ENCODE measurements around the gene ATP10A. TPM values are rescaled to one million over a fixed set of nuclear protein-coding genes. Genes with fewer than 3 reads are reported as not detected.

The ATP10A gene
- total and polyA plus RNA-seq, 2 of the 8 experiments (the other 6 are each of a cell fraction or from before 2014, with no cell fraction given): 2.0 to 2.8 TPM

GRCh38 chr15:25671132-25671531, 192.0 kb downstream of the ATP10A start:
- no peak for FAIRE-seq
- ChIA-PET CTCF (ENCODE audit: partially characterized antibody) (interaction anchor here (0.9 to 3.2 kb wide), 7 partner anchors 12 to 161 kb away, joined by 3 to 26 read pairs (median 4); no protein-coding TSS in a partner anchor), POLR2A (ENCODE audit: partially characterized antibody) (interaction anchor here (0.8 kb wide), 1 partner anchor 45 kb away, joined by 3 read pairs; no protein-coding TSS in a partner anchor)
- H3K56ac ChIP-seq (replicated peaks; ENCODE audit: insufficient read length, low read depth, low read length): no peak overlapping the region
- WGBS, 2 experiments (ENCODE audit: extremely low coverage in 1 of 2, insufficient coverage in 1 of 2, insufficient read length in 1 of 2, insufficient replicate concordance in 2 of 2, low coverage in 1 of 2, low lambda C conversion rate in 2 of 2, missing lambda C conversion rate in 1 of 2): 66% methylated on average over 6 of the region's 6 CpGs; no CpG with 5 or more reads in 1 of the 2 experiments
- H3K27ac ChIP-seq (ENCODE audit: low read depth, low read length): no peak overlapping the region
- H4K8ac ChIP-seq (ENCODE audit: extremely low read depth, insufficient read depth, low read length): no peak overlapping the region
- H3K18ac ChIP-seq (ENCODE audit: extremely low read depth, low read length): peak overlapping the region; percentile 88
- H4K5ac ChIP-seq (ENCODE audit: insufficient read length, low read depth, low read length): no peak overlapping the region
- DNase-seq (ENCODE audit: low read depth in 1 of 2, low spot score in 2 of 2): no peak
- no peak overlapping the region for H3K14ac ChIP-seq (ENCODE audit: insufficient read length)
- peak overlapping the region in 1 of 4 experiments; percentile 46; a peak in 1 of 8 replicates for H3K4me3 ChIP-seq (ENCODE audit: extremely low read depth in 1 of 4, insufficient read depth in 2 of 4, low read depth in 3 of 4, low read length in 4 of 4)
- no peak overlapping the region for H3K23ac ChIP-seq (ENCODE audit: insufficient read length)
- H2BK20ac ChIP-seq (ENCODE audit: low read length): peak overlapping the region; percentile 87; the same call in 1 of the 2 replicates
- H3K9me3 ChIP-seq (ENCODE audit: insufficient read depth in 2 of 2, low read depth in 1 of 2, low read length in 1 of 2): no peaks in the 10 kb centered on the region
- H4K20me1 ChIP-seq (replicated peaks in 1 of 2; ENCODE audit: control insufficient read depth in 1 of 2, insufficient read depth in 2 of 2, low read length in 2 of 2): no peaks in the 10 kb centered on the region
- H3K4me2 ChIP-seq (ENCODE audit: insufficient read depth in 1 of 2, low read depth in 2 of 2, low read length in 2 of 2): peak overlapping the region; percentile 68 to 69; a peak in 2 of 4 replicates
- H3K4me1 ChIP-seq (replicated peaks in 1 of 4; ENCODE audit: control insufficient read depth in 3 of 4, insufficient read depth in 4 of 4, low read length in 3 of 4): peaks cover 8 to 24% (median 16%) of the 10 kb centered on the region in 4 experiments
- no peaks in the 10 kb centered on the region; the same call in 1 of the 2 replicates for H3K23me2 ChIP-seq (ENCODE audit: low read depth, low read length)
- H2AFZ ChIP-seq (ENCODE audit: low read length): no peak overlapping the region
- no peak overlapping the region for H2BK15ac ChIP-seq (ENCODE audit: low read length)
- H3K79me2 ChIP-seq (ENCODE audit: control insufficient read depth in 1 of 2, insufficient read depth in 2 of 2, low read length in 2 of 2): no peaks in the 10 kb centered on the region
- H3K4ac ChIP-seq (replicated peaks; ENCODE audit: insufficient read length, low read depth, low read length): no peak overlapping the region
- no peaks in the 10 kb centered on the region for H3K36me3 ChIP-seq (ENCODE audit: control insufficient read depth in 2 of 4, insufficient read depth in 4 of 4, low read length in 3 of 4)
- TF ChIP-seq EP300 (IDR thresholded peaks at IDR 0.05; ENCODE audit: borderline replicate concordance in 1 of 2, low read depth in 2 of 2, low read length in 2 of 2): no peak
- TF ChIP-seq CBX5 (IDR thresholded peaks at IDR 0.05; ENCODE audit: low read depth, low read length): no peak
- no peak for TF ChIP-seq HDAC2 (IDR thresholded peaks at IDR 0.05; ENCODE audit: borderline replicate concordance in 1 of 2, low read depth in 2 of 2, low read length in 2 of 2)
- no peak for TF ChIP-seq RFX5 (IDR thresholded peaks at IDR 0.05; ENCODE audit: borderline replicate concordance, low read depth, low read length)
- no peak for TF ChIP-seq KDM5A (IDR thresholded peaks at IDR 0.05; ENCODE audit: low read length)
- no peak for TF ChIP-seq HDAC6 (IDR thresholded peaks at IDR 0.05; ENCODE audit: low read depth, low read length)
- TF ChIP-seq, protein P1, sequence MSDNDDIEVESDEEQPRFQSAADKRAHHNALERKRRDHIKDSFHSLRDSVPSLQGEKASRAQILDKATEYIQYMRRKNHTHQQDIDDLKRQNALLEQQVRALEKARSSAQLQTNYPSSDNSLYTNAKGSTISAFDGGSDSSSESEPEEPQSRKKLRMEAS (IDR thresholded peaks at IDR 0.05): no peak
- TF ChIP-seq KDM4A (IDR thresholded peaks at IDR 0.05; ENCODE audit: low read depth, low read length, severe bottlenecking): no peak
- H2AK5ac ChIP-seq (ENCODE audit: low read depth, low read length): no peak overlapping the region
- no peaks in the 10 kb centered on the region for H3K27me3 ChIP-seq (replicated peaks in 1 of 4; ENCODE audit: control insufficient read depth in 3 of 4, extremely low read depth in 1 of 4, insufficient read depth in 3 of 4, low read length in 3 of 4)
- peak overlapping the region; percentile 13 for H2BK120ac ChIP-seq (replicated peaks; ENCODE audit: low read depth, low read length)
- peak overlapping the region; percentile 81; the same call in 1 of the 2 replicates for H2BK12ac ChIP-seq (ENCODE audit: low read depth, low read length)
- H3K9ac ChIP-seq (replicated peaks in 1 of 4; ENCODE audit: extremely low read depth in 1 of 4, low read depth in 3 of 4, low read length in 3 of 4): no peak overlapping the region
- H4K91ac ChIP-seq (replicated peaks; ENCODE audit: insufficient read length, low read length): peak overlapping the region; percentile 1
- H3K79me1 ChIP-seq (ENCODE audit: low read depth, low read length): no peaks in the 10 kb centered on the region
- peak overlapping the region; percentile 0; the same call in 1 of the 2 replicates for H2BK5ac ChIP-seq (ENCODE audit: low read depth, low read length)

Measured in H1 (cell line).